Choroid plexus epithelial cell (primary cell): ENCODE measurements around the gene NDUFS1.
"Not testable (repeated sequence)": the region's sequence is repeated elsewhere in the genome, so short reads cannot be mapped to it uniquely, and the experiment has no call there.

Experiments
- DNase-seq: peaks from one replicate; pipeline ENCODE4 v3.0.0-alpha.2; 2010; ENCODE audit warnings: low read depth
- H3K4me3 ChIP-seq: 2 replicates; pipeline ENCODE4 v1.5.1; 2011; ENCODE audit warnings: low read depth, mild to moderate bottlenecking, control low read depth, low read length, moderate library complexity
- TF ChIP-seq, protein P1 (sequence below): conservative IDR thresholded peaks from 2 replicates; pipeline ENCODE4 v1.5.1; 2011; ENCODE audit warnings: low read depth, mild to moderate bottlenecking, control low read depth, inconsistent platforms, low read length, moderate library complexity

The NDUFS1 gene

DNA sequence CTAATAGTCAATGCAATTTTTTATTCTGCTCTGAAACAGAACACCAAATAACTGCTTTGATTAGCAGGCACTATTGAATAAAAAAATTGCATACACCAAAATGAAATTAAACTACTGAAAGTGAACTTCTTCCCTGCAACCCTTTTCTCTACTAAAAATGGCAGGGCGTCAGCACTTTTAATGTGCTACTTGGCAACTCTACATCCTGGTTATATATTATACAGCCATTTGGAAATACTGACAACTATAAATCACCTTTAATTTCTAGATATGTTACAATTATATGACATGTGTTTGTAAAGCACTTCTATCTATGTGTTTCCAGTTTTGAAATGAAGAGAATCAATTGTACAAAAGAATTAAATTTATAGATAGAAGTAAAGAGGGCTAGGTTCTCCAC, 9.9 kb downstream of the NDUFS1 start:
- H3K4me3 ChIP-seq = no peak overlapping the region
- DNase-seq = no peak
- TF ChIP-seq, protein P1, sequence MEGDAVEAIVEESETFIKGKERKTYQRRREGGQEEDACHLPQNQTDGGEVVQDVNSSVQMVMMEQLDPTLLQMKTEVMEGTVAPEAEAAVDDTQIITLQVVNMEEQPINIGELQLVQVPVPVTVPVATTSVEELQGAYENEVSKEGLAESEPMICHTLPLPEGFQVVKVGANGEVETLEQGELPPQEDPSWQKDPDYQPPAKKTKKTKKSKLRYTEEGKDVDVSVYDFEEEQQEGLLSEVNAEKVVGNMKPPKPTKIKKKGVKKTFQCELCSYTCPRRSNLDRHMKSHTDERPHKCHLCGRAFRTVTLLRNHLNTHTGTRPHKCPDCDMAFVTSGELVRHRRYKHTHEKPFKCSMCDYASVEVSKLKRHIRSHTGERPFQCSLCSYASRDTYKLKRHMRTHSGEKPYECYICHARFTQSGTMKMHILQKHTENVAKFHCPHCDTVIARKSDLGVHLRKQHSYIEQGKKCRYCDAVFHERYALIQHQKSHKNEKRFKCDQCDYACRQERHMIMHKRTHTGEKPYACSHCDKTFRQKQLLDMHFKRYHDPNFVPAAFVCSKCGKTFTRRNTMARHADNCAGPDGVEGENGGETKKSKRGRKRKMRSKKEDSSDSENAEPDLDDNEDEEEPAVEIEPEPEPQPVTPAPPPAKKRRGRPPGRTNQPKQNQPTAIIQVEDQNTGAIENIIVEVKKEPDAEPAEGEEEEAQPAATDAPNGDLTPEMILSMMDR = no peak

DNA sequence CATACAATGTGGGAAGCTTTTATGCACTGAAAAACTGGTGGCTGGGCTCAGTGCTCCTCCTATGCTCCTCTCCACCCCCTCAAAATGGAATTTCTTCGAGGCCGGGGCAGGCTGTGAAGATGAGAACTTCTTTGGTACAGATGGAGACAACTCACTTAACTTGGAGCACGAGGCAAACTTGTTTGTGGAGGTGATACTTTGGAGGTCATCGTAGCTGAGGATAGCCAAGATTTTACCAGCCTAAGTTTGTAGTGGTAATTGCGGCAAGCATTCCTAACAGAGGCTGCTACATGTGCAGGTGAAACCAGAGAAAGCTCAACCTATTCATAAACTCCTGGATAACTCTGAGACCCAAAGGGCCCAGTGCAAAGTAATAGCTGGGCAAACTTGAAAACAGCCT, 13.6 kb downstream of the NDUFS1 start:
- DNase-seq = no peak
- H3K4me3 ChIP-seq = no peak overlapping the region
- TF ChIP-seq, protein P1 = no peak

DNA sequence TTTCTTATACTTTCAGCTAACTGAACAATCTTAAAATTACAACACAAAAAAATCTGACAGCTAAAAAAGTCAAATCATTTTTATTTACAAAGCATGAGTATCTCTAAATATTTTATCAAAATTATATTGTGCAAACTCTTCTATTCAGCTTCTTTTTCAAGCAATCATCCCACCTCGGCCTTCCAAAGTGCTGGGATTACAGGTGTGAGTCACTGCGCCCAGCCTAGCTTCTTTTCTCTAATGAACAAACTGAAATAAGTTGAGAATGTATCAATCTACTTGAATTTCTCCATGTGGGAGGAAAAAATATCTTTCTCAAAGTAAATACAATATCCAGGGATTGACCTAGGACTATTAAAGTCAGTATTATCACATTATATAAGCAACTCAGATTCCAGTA, 14.9 kb downstream of the NDUFS1 start:
- TF ChIP-seq, protein P1 = no peak
- no peak for DNase-seq
- H3K4me3 ChIP-seq = no peak overlapping the region

DNA sequence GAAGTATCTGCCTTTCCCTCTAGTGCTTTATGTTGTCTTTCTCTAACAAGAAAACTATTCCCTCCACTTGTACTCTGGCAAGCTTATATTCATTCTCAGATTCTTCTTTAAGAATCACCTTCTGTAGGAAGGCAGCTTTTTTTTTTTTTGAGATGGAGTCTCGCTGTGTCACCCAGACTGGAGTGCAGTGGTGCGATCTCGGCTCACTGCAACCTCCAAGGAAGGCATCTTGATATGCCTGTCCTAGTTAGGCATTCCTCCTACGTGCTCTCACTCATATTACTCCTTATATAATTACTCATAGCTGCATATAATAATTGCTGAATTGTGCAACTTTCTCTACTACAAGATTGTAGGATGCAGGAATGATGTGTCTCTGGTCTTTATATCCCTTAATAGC, 15.8 kb downstream of the NDUFS1 start:
- TF ChIP-seq, protein P1 = no peak

DNA sequence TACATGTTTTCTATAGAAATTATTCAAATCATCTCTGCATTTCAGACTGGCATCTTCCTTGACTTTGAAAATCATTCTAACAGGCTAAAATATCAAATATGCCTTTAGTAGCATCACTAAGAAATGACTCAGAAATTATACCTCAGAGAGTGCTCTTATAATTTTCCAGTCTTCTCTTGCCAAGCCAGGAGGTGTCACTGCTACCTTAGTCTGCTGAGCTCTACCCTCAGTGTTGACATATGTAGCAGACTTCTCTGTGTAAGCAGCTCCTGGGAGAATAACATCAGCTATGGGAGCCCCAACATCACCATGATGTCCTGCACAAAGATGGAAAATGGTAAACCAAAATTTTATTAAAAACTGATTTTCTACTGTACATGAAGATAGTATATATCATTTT, 31.6 kb downstream of the NDUFS1 start:
- DNase-seq = peak; percentile 23
- TF ChIP-seq, protein P1 = peak; percentile 11
- H3K4me3 ChIP-seq = no peak overlapping the region

More for the DNA sequence above, 15.8 kb downstream of the NDUFS1 start:
- H3K4me3 ChIP-seq = no peak overlapping the region
- DNase-seq = no peak

DNA sequence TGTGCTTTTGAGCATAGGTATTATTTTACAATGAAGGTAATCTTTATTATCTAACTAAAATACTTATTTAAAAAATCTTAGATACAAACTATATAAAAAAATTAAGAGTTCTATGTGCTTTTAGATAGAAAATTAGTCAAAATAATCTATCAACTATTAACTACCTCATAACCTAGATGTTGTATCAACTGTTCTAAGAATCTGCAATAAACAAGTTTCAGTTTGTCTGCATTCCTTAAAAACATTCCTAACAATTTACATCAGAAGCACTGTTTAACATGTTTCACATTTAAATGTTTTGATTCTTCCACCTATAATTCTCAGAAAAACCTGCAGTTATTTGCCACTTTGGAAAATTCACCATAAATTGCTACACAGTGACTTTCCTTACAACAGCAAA, 33.3 kb downstream of the NDUFS1 start:
- DNase-seq = peak; percentile 18
- TF ChIP-seq, protein P1 = no peak
- H3K4me3 ChIP-seq = no peak overlapping the region

DNA sequence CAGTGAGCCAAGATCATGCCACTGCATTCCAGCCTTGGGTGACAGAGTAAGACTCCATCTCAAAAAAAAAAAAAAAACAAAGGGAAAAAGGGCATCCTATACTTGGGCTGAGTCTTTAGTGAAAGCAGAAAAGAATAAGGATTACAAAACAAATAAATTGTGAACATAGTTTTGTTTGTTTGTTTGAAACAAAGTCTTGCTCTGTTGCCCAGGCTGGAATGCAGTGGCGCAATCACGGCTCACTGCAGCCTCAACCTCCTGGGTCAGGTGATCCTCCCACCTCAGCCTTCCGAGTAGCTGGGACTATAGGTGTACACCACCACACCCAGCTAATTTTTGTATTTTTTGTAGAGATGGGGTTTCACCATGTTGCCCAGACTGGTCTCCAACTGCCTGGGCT, 36.7 kb downstream of the NDUFS1 start:
- not testable (repeated sequence) for H3K4me3 ChIP-seq, DNase-seq

DNA sequence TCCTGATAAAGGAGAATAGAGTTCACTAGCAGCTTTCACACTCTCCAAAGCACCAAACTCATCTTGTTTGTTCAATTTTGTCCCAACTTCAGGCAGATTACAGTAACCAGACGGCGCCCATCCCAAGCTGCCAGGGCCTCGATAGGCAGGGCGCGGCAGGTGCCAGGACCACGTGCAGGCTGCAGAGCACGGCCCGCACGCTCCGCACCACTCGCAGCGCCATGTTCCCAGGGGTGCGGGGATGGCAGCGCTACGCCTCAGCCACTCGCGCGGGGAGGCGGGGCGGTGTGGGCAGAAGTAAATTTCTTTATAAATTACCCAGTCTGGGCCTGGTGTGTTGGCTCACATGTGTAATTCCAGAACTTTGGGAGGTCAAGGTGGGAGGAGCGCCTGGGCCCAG, 43.0 kb downstream of the NDUFS1 start:
- TF ChIP-seq, protein P1 = no peak
- no peak for DNase-seq
- no peak overlapping the region for H3K4me3 ChIP-seq
